Measurements from ENCODE around the gene ARNT2.
A peak's percentile ranks its signal among the peaks of the same experiment; 100 is the strongest.

ARNT2 gene

DNA sequence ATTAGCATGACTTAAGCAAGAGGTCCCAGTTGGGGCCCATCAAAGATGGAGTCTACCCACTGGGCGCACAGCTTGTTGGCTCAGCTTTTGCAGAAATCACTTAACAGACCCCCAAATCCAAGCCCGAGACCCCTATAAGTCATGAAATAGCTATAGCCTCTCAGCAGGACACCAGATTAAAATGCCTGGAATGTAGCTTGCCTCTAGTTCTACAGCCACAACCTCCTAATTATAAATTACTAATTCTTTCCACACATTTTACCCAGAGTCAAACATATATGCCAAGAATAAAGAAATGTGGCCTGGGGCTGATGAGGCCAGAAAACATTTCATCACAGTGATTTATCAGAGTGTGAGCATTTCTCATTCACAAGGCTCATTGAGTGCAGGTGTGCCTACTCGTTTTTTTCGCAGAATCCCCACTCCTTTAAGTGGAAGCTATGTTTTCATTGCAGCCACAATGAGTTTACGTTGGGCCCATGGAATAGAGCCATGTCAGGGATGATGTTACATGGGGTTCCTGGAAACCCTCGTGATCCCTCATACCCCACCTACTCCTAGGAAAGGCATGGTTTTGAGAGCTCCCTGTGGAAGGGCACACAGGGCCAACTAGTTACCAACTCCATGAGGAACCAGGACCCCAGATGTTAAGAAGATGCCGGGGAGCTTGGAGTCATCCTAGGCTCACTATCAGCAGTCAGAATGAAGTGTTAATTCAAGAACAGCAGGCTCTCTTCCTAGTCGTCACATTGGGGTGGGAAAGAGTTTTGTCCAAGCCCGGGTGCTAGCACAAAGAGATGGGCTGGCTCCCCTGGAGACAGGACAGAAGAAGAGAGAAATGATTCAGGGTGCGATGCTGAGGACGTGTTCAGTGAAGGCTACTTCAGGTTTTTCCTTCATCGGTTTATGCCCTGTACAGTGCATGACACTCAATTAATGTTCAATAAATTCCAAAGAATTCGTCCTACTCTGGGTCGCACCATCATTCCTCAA is 200.7 kb downstream of the ARNT2 start:
- no peak for DNase-seq

DNA sequence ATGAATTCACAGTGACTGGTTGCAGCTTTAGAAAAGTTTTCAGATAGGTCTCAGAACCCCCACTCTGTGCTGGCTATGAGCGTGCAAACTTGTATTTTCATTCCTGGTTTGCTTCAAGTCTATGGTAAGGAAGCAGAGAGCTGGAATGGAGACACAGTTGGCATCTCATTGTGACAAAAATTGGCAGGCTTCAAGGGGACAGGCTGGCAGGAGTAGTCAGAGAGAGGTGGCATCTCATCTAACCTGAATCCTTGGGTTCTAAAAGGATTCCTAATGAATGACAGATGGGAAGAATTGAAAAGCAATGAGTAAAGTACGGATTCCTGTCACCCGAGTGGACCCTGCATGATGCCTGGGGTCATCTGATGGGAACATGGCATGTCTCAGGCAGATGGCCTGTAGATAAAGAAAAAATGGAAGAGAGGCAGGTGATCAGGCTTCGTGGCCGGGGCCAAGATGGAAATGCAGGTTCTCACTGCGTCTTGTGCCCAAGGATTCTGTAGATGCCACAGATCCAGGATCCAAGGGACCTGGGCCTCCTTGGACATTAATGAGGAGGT is 201.5 kb downstream of the ARNT2 start:
- DNase-seq, result no peak

DNA sequence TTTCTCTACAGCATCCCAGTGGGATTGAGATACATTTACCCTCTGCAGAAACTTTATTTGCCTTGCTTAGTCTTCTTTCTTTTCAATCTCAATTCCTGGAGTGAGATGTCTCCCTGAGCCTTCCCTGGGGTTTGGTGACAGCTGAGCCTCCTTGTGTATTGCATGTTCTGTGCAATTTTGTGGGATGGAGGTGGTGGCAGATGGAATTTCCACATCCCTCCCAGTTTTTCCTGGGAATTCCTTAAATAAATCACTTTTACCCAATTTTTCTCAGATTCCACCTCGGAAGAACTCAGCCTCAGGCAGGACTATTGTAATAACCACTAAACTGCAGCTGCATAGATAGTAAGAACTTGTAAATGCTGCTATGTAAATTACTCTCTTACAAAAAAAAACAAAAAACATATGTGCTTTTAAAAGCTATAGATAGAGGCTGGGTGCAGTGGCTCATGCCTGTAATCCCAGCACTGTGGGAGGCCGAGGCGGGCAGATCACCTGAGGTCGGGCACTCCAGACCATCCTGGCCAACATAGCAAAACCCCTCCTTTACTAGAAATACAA is 202.4 kb downstream of the ARNT2 start:
- DNase-seq, result no peak

- DNase-seq, result no peak
These were observed 203.3 kb downstream of the ARNT2 start for GRCh38 chr15:80607287-80607980.

DNA sequence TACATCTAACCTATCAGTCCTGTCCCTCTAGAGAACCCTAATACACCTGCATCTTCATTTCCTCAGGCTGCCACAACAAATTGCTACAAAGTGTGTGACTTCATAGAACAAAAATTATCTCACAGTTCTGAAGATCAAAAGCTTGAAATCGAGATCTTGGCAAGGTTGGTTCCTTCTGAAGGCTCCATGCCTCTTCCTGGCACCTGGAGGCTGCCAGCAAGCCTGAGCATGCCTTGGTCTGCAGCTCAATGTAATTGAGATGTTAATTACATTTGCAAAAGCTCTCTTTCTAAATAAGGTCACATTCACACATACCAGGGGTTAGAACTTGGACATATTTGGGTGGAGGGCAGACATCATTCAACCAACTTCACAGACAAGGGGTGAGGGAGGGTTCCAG is 204.5 kb downstream of the ARNT2 start:
- no peak for DNase-seq

GRCh38 chr15:80609091-80609490 is 204.9 kb downstream of the ARNT2 start:
- no peak for DNase-seq

GRCh38 chr15:80609512-80609946 is 205.3 kb downstream of the ARNT2 start:
- DNase-seq, result no peak

GRCh38 chr15:80611543-80612080 is 207.4 kb downstream of the ARNT2 start:
- no peak for DNase-seq

DNA sequence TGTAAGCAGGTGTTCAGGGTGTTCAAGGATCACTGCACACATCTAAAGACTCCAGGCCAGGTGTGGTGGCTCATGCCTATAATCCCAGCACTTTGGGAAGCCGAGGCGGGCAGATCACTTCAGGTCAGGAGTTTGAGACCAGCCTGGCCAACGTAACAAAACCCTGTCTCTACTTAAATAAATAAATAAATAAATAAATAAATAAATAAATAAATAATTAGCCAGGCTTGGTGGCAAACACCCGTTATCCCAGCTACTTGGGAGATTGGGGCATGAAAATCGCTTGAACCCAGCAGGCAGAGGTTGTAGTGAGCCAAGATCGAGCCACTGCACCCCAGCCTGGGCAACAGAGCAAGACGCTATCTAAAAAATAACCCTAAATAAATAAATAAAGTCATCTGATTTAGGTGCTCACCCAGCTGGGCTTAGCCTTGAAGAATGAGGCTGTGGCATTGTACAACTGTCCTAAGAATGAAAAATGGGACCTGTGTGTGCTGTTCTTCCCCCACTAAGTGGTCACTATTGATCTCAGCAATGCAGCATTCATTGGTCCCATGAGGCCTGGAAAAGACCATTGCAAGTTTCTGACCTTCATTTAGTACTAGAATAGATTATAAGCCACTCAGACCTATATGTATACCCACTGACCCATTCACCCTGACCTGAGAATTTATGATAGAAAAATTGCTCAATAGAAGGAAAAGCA is 208.1 kb downstream of the ARNT2 start:
- DNase-seq, result no peak

DNA sequence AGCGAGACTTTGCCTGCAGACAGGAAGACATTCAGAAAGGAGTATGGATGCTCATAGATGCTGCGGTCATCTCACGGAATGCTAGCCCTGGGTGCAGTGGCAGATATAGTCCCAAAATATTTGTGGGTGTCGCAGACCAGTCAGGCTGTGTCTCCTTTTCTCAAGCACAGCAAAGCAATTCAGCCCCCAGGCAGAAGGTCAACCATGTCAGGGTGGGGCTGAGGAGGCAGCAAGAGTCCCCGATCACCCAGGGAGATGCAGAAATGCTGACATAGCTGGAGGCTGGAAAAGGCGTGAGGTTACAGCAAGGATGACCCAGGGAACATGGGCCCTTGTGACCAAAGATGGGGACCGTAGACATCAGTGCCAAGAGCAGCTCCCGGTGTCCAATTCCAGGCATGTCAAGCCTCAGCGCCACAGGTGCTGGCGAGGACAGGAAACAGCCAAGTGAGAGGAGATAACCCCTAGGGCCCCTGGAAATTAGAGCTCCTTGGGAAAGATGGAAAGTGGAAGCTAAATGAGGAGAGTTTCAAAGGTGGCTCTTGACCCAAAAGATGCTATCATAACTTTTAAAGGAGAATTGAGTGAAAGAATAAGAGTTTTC is 209.7 kb downstream of the ARNT2 start:
- no peak for DNase-seq

DNA sequence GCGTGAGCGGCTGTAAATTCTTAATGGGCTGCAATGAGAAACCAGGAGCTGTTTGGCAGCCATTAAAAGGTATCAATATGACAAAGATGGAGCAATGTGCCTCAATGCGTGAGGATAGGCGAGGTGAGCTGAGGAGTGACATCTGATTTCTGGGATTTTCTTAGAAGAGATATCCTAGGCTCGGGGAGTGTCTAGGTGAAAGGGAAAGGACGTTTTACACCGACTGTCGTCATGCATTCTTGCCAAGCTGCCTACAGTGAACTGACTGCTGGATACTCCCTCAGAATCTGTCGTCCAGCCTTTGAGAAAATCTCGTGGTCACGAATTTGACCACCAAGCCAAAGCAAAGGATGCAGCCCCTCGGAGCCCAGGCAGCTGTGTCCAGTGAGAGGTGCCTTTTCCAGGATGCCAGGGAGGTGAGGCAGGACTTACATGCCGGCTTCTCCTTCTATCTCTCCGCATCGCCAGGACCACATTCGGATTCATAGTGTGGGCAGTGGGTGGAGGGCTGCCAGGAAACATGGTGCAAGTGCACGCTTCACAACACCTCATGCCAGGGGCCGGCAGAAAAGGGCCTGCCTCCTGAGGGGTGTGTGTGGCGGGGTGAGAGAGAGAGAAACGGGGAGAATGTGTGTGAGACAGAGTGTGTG is 210.7 kb downstream of the ARNT2 start:
- no peak for DNase-seq

DNA sequence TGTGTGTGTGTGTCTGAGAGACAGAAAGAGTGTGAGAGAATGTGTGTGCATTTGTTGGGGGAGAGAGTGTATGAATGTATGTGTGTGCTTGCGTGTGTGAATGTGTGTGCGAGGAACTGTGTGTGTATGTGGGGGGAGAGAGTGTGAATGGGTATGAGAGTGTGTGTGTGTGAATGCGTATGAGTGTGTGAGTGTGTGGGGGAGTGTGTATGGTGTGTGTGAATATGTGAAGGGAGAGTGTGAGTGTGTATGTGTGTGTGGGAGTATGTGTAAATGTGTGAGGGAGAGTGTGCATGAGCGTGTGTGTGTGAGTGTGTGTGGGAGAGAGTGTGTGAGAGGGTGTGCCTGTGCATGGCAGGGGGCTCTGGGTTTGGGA is 211.2 kb downstream of the ARNT2 start:
- no peak for DNase-seq

GRCh38 chr15:80615783-80616391 is 211.7 kb downstream of the ARNT2 start:
- DNase-seq, result no peak

DNA sequence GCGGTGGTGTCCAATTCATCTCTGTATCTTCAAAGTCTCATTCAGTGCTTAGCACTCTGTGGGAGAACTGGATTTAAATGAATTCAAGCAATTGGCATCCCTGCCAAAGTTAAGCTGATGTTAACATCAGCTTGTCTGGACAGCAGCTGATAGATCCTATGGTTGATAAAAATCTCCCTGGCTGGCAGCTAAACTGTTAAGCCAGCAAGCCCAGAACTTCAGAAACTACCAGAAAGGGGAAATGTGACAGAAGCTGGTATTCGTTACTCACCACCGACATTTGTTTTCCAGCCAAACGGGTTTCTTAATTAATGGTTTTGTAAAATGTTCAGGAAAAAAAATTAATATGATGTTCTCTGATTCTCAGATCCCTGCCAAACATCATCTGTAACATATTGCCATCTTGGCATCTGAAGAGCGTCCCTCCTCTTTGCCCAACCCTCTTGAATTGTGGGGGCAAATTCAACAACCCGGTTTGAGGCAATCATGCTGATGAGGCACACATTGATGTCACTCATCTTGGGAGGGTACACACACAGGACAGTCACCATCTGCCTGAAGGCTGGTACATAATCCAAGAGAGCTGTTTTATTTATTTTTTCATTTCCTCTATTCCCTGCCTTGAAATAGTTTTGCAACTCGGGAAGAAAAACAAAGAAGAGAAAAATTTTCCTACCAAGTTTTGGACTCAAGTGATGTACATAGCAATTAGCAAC is 214.7 kb downstream of the ARNT2 start:
- DNase-seq, result peak; percentile 51 to 63 (median 58)

- DNase-seq, result no peak
These were observed 215.5 kb downstream of the ARNT2 start for GRCh38 chr15:80619680-80620079.

DNA sequence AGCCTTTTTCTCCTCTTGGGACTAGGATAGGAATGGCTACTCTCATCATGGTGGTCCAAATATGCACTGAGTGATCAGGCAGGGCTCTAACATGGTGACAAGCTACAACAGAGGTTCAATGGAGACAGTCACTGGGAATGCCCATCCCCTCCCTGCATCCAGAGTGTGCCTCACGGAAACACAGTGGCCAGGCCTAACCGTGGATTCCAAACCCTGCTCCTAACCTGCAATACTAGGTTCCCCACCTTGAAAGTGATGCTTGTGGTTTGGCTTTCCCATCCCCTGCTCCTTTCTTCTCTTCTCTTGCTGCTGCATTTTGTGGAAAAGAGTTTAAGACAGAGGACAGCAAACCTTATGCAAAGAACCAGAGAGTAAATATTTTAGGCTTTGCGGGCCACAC is 216.0 kb downstream of the ARNT2 start:
- no peak for DNase-seq

GRCh38 chr15:80620931-80621330 is 216.7 kb downstream of the ARNT2 start:
- DNase-seq, result no peak

- DNase-seq, result no peak
These were observed 222.5 kb downstream of the ARNT2 start for GRCh38 chr15:80626643-80627120.

GRCh38 chr15:80629355-80629754 is 225.2 kb downstream of the ARNT2 start:
- no peak for DNase-seq

DNA sequence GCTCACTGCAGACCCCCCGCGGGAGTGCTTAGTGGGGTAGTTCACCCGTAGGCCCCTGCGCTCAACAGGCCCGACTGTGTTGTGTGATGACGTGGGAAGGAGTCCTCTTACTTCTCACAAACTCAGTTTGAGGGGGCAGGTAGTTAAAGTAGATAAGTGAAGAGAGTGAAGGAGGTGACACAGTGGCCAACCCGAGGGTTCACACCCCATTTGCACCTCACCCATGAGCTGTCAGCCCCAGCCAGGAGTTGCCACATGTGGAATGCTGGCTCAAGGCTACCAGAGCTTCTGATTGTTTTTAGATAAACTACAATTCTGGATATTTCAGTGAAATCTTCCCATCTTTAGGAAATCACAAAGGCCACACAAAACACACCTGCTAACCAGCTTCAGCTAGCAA is 226.8 kb downstream of the ARNT2 start:
- DNase-seq, result no peak
